COLO829 (cell line): ENCODE data around the gene CEP350.
"Not testable (repeated sequence)": the region's sequence is repeated elsewhere in the genome, so short reads cannot be mapped to it uniquely, and the experiment has no call there.

Source experiments
- DNase-seq: peaks from one replicate; pipeline ENCODE4 v3.0.0; 2012; ENCODE audit warnings: low spot score

Gene CEP350

DNA sequence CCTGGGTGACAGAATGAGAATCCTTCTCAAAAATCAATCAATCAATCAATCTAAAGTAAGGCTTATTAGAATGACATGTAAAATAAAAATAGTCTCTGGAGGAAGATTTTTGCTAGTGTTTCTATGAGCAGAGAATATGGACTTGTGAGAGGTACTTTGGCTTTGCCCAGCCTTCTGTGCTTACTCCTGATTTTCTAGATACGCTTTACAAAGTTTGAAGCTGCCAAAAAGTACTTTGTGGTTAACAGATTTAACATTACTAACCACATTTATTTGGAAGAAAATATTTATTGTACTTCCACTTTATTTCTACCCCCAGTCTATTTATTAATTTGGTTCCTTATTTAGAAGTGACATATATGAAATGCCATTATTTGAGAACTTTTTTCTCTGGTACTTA is 41.0 kb downstream of the CEP350 start:
- no peak for DNase-seq

GRCh38 chr1:179996099-179996498 is 41.5 kb downstream of the CEP350 start:
- DNase-seq: no peak

GRCh38 chr1:180000575-180000974 is 46.0 kb downstream of the CEP350 start:
- no peak for DNase-seq

DNA sequence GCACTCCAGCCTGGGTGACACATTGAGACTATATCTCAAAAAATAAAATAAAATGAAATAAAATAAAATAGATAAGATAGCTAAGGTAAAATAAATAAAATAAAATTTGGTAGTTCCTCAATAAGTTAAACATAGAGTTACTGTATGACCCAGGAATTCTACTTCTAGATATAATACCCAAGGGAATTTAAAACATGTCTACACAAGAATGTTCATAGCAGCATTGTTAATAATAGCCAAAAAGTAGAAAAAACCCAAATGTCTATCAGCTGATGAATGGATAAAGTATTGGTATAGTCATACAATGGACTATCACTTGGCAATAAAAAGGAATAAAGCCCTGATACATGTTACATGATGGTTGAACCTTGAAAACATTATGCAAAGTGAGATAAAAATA is 47.8 kb downstream of the CEP350 start:
- no peak for DNase-seq

- no peak for DNase-seq
Observed at GRCh38 chr1:180003026-180003695, 48.6 kb downstream of the CEP350 start.

DNA sequence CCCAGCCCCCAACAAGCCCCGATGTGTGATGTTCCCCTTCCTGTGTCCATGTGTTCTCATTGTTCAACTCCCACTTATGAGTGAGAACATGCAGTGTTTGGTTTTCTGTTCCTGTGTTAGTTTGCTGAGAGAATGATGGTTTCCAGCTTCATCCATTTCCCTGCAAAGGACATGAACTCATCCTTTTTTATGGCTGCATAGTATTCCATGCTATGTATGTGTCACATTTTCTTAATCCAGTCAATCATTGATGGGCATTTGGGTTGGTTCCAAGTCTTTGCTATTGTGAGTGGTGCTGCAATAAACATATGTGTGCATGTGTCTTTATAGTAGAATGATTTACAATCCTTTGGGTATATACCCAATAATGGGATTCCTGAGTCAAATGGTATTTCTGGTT is 52.2 kb downstream of the CEP350 start:
- DNase-seq: not testable (repeated sequence)

- DNase-seq: no peak
Observed at GRCh38 chr1:180020017-180020416, 65.4 kb downstream of the CEP350 start.

GRCh38 chr1:180026556-180026955 is 71.9 kb downstream of the CEP350 start:
- peak; percentile 54 for DNase-seq

GRCh38 chr1:180027949-180028445 is 73.4 kb downstream of the CEP350 start:
- DNase-seq: no peak

DNA sequence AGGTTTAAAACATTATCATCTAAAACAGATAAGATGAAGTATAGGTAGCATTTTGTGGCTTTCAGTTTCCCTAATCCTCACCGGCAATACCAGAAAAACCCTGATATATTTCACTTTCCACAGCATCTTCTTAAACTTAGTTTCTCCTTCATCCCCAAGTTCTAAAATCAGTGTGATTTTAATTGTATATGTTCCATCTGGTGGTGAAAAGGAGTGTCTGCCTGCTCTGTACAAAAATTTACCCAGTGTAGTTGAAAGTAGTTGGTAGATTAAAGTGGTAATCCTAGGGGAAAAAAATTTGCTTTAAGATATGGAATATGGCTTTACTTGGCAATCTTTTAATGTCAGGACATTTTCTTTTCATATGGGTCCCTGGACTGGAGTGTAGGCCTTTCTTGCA is 74.3 kb downstream of the CEP350 start:
- no peak for DNase-seq

- DNase-seq: no peak
Observed at GRCh38 chr1:180029524-180030135, 75.0 kb downstream of the CEP350 start.

DNA sequence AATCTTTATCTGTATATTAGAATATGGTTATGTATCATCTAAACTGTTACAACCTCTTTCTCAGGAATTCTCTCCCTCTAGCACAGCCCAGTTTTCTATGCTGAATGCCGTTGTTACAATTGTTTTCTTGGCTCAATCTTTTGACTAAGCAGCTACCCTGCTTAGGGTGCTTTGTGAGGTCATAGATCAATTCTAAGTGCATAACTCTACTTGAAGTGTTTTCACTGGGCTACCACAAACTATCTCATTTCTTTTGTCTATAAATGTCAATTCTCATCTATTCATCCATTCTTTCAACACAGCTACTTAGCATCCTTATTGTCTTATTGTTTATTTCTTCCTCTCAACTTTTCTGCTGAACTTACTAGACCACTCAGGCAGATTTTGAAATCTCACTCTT is 77.1 kb downstream of the CEP350 start:
- DNase-seq: no peak

DNA sequence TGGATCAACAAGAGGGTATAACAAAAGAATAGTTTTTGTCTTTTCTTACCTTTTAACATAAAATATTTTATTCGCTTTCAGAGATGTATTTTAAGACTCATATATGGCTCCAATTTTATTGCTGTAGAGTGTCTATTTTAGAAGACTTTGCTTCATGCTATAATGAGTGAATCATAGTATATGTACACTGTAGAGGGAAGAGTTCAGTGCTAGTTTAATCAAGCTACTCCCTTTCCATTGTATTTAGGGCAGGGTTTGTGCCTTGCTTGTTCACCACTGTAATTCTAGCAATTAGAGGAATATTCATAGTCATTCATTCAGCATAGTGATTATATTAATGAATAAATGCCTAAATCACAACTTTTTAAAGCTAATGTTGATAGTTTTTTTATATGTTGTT is 78.8 kb downstream of the CEP350 start:
- DNase-seq: no peak

GRCh38 chr1:180040034-180040433 is 85.4 kb downstream of the CEP350 start:
- peak; percentile 40 for DNase-seq

DNA sequence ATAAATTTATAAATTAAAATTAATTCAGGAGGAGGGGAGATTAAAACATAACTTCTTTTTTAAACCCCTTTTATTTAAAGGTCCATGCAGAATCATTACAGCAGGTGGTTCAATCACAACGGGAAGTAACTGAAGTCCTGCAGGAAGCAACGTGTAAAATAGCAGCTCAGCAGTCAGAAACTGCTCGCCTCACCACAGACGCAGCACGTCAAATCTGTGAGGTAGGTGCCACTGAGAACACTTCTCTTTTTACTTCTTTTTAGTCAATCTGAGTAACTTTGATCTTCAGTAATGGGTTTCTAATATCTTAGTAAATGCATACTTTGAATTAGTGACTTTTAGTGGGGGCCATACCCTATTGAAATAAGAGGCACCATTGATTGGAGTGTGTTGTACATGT is 87.0 kb downstream of the CEP350 start:
- no peak for DNase-seq

- no peak for DNase-seq
Observed at GRCh38 chr1:180042988-180043622, 88.5 kb downstream of the CEP350 start.

DNA sequence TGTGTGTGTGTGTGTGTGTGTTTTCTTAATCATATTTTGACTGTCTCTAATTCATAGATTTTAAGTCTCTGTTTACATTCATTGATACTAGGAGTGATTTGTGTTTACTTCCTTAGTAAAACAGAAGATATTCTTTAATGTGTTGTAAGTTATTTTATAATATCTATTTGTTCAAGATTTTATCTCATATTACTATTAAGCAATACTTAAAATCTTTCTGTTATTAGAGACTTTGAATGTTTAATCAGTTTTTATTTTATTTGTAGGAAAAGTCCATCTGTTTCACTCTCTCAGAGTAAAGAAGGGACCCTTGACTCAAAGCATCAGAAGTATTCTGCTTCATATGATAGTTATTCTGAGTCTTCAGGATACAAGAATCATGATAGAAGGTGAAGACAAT is 89.2 kb downstream of the CEP350 start:
- DNase-seq: no peak

DNA sequence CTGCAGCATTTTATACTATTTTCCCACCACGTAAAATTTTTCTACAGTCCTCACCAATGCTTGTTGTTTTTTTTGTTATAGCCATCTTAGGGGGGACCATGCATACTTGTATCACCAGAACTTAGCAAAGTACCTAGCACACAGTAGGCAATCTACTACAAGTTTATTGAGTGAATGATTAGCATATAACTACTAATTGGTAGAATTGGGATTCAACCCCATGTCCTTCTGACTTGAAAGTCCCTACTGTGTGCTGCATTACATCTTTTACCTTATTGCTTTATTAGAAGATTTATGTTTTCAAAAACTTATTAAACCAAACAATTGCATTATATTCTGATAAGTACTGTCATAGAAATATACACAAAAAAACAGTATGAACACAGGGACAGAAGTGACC is 92.1 kb downstream of the CEP350 start:
- DNase-seq: no peak

DNA sequence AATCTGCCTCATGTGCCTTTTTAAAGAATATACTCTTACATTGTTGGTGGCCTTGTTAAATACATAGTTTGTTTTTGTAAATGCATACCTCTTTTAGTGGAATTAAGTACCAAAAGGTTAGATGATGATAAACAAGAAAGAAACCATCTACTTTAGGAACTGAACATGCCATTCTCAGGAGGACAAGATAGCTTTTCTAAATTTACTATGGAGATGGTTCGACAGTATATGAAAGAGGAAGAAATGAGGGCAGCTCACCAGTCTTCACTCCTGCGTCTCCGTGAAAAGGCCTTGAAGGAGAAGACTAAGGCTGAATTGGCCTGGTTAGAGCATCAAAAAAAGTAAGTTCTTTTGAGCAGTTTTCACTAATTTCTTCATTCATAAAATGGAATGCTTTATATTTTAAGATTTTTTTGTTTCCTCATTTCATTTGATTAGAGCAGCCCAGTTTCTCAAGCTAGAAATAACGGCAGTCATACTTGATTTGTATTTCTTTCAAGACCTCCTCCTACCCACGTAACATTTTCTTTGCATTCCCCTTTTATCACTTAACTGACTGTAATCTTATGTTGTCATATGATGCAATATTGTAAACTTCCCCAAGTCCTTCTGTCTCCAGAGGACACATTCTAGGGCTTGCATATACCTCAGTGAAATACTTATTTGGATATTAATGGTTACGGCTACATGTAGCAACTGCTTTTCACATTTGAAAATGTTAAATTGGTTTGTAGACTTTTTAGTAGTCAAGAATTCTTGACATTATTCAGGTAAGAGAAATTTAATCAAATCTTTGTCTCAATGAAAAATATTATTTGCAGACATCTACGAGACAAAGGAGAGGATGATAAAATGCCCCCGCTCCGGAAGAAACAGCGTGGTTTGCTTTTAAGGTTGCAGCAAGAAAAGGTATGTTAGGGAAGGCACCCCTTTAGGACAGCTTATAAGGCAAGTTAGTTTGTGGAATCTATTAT is 99.3 kb downstream of the CEP350 start:
- DNase-seq: no peak

DNA sequence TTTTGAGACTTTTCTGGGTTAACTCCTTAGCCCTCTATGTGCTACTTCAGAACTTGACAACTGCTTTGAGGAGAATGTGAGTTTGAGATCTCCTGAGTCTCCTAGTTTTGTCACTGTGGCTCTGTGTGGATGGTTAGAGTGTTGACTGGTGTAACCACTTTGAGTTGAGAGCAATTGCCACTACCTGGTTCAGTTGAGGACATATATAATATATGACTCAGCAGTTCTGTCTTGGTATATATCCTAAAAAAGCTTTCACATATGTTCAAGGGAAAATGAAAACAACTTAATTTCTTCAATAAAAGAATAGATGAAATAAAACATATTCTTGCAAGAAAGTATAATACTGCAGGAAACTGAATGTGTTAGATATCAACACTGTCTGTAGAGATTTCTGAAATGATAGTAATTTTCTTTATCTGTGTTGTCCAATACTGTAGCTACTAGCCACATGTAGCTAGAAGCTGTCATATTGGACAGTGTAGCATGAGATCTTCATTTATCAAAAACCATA is 103.3 kb downstream of the CEP350 start:
- no peak for DNase-seq

DNA sequence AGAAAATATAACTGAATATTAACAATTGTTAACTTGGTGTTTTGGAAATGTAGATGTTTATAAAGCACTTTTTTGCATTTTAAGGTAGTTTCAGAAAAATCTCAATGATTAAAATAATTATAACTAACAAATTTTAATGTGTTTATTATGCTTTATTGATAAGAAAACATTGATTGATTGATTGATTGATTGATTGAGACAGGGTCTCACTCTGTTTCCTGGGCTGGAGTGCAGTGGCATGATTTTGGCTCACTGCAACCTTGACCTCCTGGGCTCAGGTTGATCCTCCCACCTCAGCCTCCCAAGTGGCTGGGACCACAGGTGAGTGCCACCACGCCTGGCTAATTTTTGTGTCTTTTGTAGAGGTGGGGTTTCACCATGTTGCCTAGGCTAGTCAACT is 106.4 kb downstream of the CEP350 start:
- DNase-seq: no peak

GRCh38 chr1:180062452-180062971 is 107.9 kb downstream of the CEP350 start:
- DNase-seq: no peak
